DND-41 (cell line): ENCODE data around the gene KHDRBS2.

Experiments used
- EZH2 ChIP-seq: IDR thresholded peaks from 3 replicates; pipeline ENCODE4 v1.6.1; 2012; ENCODE audit warnings: borderline replicate concordance, low read depth, mild to moderate bottlenecking, moderate library complexity, low read length, inconsistent platforms; ENCODE audit not compliant: severe bottlenecking
- TF ChIP-seq, protein P1 (sequence below): IDR thresholded peaks from 2 replicates; pipeline ENCODE4 v1.5.1; 2012; ENCODE audit warnings: borderline replicate concordance, low read length, moderate library complexity, mild to moderate bottlenecking; ENCODE audit not compliant: poor library complexity, severe bottlenecking; ENCODE audit errors: extremely low read depth

DNA sequence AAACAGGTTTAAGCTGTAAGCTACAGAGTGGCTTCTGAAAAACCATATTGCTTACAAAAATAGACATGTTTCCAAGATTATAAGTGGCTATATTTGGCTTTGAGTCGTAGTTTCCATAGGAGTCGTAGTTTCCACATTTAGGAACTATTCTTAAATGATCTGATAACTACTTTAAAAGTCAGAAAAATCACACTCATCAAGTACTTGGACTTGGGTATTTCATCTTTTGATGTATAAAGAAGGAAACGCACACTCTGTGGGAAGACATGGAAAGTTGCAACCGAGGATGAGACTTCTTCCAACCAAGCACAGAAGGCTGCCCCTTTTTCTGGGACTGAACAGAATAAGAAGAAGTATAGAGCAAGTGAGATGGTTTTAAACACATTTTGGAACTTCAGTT, 118.3 kb downstream of the KHDRBS2 start:
- TF ChIP-seq, protein P1, sequence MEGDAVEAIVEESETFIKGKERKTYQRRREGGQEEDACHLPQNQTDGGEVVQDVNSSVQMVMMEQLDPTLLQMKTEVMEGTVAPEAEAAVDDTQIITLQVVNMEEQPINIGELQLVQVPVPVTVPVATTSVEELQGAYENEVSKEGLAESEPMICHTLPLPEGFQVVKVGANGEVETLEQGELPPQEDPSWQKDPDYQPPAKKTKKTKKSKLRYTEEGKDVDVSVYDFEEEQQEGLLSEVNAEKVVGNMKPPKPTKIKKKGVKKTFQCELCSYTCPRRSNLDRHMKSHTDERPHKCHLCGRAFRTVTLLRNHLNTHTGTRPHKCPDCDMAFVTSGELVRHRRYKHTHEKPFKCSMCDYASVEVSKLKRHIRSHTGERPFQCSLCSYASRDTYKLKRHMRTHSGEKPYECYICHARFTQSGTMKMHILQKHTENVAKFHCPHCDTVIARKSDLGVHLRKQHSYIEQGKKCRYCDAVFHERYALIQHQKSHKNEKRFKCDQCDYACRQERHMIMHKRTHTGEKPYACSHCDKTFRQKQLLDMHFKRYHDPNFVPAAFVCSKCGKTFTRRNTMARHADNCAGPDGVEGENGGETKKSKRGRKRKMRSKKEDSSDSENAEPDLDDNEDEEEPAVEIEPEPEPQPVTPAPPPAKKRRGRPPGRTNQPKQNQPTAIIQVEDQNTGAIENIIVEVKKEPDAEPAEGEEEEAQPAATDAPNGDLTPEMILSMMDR, result no peak
- TF ChIP-seq EZH2, result no peak
